GM12875 (cell line): Measurements from ENCODE around the gene LRP1B.

Experiments used
- H3K4me3 ChIP-seq: one replicate; pipeline ENCODE4 v1.5.1; 2011; ENCODE audit warnings: low read depth, low read length, control low read depth
- TF ChIP-seq, protein P1 (sequence below): IDR thresholded peaks from 2 replicates; pipeline ENCODE4 v1.5.1; 2011; ENCODE audit warnings: low read depth, mild to moderate bottlenecking, control low read depth, inconsistent platforms, low read length, moderate library complexity, borderline replicate concordance; ENCODE audit not compliant: insufficient read depth

The LRP1B gene

DNA sequence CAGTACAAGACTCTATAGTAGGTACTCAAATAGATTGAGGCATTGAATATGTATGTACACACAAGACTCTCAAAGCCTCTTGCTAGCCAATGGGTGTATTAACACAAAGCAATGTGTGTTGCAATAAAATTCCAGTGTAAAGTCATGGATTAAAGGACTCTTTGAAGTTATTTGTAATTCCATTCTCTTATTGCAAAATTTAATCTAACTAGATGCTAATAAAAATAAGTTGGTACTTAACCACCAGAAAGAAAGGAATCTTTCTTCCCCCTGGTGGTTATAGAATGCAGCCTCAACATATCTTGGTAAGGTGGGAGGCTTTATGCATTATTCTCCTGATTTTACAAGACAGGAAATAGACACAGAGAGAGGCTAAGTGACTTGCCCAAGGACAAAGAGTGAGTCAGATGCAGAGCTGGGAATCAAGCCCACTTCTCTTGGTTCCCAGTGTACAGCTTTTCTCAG is 18.0 kb downstream of the LRP1B start:
- no peak overlapping the region for H3K4me3 ChIP-seq
- TF ChIP-seq, protein P1, sequence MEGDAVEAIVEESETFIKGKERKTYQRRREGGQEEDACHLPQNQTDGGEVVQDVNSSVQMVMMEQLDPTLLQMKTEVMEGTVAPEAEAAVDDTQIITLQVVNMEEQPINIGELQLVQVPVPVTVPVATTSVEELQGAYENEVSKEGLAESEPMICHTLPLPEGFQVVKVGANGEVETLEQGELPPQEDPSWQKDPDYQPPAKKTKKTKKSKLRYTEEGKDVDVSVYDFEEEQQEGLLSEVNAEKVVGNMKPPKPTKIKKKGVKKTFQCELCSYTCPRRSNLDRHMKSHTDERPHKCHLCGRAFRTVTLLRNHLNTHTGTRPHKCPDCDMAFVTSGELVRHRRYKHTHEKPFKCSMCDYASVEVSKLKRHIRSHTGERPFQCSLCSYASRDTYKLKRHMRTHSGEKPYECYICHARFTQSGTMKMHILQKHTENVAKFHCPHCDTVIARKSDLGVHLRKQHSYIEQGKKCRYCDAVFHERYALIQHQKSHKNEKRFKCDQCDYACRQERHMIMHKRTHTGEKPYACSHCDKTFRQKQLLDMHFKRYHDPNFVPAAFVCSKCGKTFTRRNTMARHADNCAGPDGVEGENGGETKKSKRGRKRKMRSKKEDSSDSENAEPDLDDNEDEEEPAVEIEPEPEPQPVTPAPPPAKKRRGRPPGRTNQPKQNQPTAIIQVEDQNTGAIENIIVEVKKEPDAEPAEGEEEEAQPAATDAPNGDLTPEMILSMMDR = no peak

DNA sequence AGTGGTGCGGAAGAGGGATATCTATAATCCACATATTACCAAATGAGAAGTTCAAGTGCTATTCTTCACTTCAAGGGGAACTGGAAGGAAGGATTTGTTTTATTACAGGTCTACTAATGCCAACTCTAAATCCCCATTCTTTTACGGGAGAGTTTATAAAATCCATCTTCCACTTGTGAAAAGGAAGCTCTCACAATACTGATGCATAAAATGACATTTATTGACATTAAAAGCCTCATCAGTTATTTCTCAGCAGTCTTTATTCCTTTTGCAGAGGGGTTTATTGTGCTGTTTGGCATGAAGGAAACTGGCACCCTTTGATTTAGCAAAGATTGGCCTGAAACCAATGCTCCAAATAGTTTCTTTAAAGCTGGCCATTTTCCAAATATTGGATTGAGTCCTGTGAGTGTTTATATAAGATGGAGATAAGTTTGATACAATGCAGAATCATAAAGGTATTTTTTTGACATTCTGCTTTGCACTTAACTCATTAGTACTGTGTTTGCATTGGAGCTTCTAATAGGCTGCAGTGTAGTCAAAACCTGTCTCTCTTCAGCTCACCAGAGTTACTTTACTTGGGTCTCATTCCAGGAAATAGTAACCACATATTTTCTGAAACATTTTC is 26.6 kb downstream of the LRP1B start:
- H3K4me3 ChIP-seq = no peak overlapping the region
- TF ChIP-seq, protein P1 = no peak

DNA sequence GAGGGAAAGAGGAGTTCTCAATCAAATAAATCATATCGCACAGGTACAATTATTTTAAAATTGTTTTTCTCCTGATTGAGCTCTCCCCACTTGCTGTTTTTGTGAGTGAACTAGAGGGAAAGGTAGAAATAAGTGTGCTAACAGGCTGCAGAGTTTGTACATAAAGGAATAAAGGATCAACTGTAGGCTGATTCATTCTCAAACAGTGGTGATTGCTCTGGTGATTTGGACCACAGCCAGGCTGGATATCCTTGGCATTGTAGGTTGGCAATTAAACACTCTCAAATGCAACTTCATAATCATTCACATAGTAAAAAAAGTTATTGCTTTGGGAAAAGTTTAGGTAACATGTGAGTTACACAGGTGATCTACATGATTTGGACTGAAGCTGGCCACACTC is 29.8 kb downstream of the LRP1B start:
- no peak overlapping the region for H3K4me3 ChIP-seq
- TF ChIP-seq, protein P1 = no peak

DNA sequence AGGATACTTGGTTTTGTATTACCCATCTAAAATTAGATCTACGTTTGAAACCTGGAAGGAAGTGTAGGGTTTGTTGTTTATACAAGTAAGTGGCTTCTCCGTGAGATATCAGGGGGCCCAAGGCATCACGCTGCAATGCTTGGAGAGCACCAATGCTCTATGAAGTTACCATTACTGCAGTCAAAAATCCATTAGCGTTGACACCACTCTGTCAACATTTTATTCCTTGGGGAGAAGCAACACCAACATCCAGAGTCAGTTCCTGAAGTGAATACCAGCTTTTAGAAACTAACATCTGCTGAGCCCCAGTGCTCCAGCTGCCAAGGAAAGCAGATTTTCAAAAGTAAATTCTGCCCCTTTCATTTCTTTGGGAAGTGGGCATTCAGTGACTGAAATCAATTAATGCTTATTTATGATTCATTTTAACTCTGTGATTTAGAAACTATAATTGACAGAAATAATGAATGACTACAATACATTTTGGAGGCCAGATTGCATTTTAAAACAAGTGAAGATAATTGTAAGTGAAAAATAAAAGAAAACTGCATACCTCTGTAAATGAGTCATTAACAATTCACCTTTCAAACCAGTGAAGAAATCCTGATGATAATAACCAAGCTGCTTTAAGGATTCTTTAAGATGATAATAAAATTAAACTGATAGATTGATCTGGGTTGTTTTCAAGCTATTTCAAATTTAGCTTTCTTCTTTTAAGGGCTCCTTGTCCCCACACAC is 30.5 kb downstream of the LRP1B start:
- no peak overlapping the region for H3K4me3 ChIP-seq
- TF ChIP-seq, protein P1 = no peak

DNA sequence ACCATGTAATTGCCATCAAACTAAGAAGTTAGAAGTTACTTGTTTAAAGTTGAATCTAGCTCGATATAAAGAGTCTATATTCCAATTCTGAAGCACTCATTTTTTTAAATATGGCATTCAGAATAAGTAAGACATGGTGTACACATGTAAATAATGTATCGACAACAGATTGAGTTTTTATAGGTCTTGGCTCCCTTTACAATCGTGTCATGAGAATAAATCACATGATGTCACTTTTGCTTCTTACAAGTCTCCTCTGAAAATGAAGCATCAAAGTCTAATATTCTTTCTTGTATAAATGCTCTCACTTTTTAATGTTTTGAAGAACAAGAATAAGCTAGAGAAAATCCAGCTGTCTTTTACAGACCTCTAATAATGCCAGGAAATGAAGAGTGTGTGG is 33.1 kb downstream of the LRP1B start:
- no peak overlapping the region for H3K4me3 ChIP-seq
- TF ChIP-seq, protein P1 = no peak

DNA sequence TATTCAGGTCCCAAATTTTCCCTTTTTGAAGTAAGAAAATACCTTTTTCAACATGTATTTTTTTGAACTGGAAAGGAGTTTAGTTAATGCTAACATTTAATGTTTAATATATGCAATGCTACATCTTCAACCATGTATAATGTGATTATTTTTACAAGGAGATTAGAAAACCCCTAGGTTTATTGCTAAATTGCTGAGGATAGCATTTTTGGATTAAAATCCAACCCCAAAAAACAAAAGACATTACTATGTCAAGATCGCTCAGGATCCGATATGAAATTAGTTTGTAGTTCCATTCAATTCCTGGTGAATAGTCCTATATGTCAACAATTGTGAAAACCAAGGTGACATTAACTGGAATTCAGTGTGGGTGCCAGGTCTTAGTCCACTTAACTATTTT is 35.2 kb downstream of the LRP1B start:
- no peak overlapping the region for H3K4me3 ChIP-seq
- TF ChIP-seq, protein P1 = no peak

DNA sequence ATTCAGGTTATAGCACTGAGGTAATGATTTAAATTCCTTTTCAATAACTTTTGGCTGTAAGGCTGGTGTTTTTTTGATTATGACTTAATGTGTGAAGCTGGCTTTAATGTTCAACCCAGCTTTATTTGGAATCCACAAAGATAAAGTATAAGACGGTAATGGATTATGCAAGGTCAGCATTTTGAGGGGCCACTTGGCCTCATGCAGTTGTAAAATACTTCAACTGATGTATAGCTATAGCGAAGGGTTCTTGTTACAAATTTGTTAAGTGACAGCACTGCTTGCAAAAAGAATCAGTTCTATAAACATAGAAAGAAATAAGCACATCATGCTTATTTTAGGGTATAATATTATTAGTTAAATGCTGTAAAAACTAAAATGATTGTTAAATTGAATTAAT is 36.6 kb downstream of the LRP1B start:
- H3K4me3 ChIP-seq = no peak overlapping the region
- TF ChIP-seq, protein P1 = no peak
